GM19328 (cell line): ENCODE data around the gene TMEM163.
"Not testable (repeated sequence)": the region's sequence is repeated elsewhere in the genome, so short reads cannot be mapped to it uniquely, and the experiment has no call there.

Experiments
- ATAC-seq: cut with Tn5 transposase; IDR thresholded peaks from one replicate; pipeline ENCODE4 v1.9.1; 2021; ENCODE audit warnings: mild to moderate bottlenecking, moderate library complexity; ENCODE audit not compliant: unreplicated experiment

Gene TMEM163

DNA sequence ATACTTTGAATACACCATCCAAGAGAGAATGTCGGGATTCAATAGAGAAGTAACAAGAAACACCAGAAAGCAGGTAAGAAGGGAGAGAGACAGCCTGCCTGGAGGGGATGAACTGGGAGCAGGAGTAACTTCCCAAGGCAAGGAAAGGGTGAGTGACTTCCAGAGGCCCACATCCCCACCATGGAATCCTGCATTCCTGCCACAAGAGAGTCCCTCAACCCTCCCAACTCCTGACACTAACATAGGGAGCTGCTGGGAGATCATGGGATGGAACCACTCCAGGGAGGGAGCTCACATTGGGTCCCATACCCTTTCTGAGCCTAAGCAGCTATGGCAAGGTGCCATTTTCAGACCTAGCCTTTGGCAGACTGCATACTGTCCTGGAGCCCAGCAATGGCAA, 5.5 kb upstream of the TMEM163 start:
- no peak for ATAC-seq

- not testable (repeated sequence) for ATAC-seq
Observed at GRCh38 chr2:134723742-134724141, 4.9 kb upstream of the TMEM163 start.

DNA sequence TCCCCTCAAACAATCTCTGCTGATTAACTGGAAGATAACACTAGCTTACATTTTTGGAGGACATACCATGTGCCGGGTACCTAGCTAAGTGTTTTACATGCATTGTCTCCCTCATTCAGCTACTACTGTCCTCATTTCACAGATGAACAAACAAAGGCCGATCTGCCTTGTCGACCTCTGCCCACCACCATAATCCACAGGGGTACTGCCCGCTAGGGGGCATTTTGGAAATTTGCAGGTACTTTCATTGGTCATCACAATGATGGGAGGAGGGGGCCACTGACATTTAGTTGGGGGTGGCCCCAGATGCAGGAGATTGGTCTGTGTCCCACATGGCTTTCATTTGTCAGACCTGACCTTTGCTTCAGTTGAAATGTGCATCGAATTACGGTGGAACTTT, 3.9 kb upstream of the TMEM163 start:
- no peak for ATAC-seq

- ATAC-seq, result no peak
Observed at GRCh38 chr2:134721596-134721995, 2.8 kb upstream of the TMEM163 start.

- no peak for ATAC-seq
Observed at GRCh38 chr2:134718023-134718816, 580 bp downstream of the TMEM163 start.

DNA sequence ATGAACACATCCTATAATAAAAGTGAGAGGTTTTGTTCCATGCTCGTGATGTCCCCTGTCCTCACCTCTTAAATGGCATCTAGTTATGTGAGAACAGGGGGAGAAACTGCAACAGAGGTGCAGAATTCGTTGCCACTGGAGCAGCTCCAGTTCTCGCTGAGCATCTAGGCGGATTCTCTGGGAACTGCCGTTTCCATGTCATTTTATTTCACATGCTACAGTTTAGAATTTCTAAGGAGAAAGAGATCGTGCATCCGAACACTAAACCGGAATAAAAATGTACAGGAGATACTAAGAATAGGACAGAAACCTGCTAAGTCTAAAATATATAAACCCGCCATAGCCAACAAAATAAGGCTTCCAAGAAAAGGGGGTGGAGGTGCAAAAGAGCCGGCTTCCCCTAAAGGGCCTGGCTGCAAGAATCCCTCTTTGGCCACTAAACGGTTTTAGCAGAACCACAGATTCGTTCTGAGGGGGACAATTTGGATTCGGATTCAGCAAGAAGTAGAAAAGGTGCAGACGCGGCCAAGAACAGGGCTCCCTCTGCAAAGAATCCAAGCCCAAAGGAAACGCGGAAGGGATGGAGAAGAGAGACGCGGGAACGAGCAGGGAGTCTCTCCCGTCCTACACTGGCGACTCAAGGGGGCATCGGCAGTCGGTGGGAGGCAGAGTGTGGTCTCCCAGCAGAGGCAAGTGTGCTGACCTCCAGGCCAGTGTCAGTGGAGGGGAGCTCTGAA, 1.3 kb downstream of the TMEM163 start:
- no peak for ATAC-seq

DNA sequence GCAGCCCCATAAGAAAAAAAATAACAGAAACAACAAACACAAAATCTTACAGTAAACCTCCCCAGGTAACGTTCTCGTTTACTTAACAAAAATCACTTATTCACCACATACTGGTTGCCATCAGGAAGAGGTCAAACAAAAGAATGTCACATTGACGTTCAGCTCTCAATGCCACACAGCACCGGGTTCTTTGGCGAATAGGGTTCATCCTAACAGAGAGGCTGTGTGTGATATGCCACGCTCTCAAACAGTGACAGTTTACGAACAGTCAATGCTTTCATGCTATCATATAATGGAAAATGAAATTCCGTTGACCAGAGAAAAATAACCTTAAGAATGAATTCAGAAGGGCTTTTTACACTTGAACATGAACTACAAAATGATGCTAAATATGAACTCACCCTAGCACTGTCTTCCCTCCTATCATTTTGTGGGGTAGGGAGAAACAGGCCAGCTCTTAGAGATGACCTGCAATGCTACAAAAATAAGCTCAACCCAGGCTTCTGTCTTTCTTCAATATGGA, 2.0 kb downstream of the TMEM163 start:
- ATAC-seq, result no peak

DNA sequence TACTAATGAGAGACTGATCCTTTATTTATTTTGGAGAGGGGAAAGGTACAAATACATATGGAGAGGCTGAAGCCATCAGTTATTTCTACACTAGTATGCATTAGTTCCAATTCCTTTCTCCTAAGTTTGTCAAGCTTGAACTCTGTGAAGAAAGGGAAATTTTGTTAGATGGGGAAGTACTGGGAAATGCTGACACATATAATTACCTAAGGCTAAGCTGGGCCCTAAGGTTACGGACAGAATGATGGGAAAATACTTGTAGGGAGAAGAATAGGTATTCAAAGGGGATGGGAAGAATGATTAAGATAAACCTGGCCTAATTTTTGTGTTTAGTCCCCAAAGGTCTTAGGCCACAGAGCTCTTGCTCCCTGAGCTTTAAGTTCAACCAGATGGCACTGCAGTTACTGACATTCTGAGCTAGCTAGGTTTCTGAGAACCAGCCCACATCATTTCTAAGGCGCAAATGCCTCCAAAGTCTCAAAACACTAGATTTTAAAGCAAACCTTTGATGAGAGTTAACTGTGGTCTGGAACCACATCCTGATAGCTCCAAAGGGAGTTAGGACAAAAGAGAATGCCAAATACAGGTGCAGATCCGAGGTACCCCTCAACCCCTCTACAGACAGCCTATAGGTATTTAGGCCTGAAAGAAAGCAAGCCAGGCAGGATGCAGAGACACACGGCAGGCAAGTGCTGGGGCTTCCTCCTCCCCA, 2.7 kb downstream of the TMEM163 start:
- ATAC-seq, result no peak

- ATAC-seq, result no peak
Observed at GRCh38 chr2:134714228-134714627, 4.6 kb downstream of the TMEM163 start.

DNA sequence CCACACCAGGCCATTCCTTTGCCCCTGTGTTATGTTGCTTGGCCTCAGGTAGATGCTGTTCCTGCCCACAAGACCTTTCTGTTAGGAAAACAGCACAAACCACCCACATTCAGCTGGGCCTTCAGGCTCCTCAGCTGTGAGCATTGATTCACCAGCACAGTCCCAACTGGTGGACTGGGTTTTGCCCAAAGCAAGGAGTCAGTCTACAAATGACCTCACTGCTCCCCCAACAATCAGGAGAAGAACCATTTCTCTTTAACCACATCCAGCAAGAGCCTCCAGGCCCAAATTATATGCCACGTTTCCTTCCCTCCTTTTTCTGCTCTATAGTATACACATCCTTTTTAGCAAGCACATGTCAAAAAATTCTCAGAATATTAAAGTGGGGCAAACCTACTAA, 5.2 kb downstream of the TMEM163 start:
- ATAC-seq, result no peak

DNA sequence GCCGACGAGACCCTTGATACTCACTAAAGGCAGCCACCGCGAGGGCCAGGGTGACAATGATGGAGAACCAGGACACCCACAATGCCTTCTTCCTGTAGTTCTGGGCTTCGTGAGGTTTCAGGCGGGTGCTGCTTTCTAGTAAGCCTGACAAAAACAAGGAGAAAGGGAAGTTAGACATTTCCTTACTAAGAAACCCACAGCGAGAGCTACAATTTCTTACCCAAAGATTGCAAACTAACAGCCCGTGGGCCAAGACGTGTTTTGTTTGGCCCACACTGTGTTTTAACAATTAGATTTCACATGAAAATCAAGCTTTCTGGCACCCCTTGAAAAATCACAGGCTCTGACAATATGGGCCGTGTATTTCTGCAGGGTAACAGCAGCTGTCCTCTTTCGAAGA, 5.6 kb downstream of the TMEM163 start:
- ATAC-seq, result no peak

DNA sequence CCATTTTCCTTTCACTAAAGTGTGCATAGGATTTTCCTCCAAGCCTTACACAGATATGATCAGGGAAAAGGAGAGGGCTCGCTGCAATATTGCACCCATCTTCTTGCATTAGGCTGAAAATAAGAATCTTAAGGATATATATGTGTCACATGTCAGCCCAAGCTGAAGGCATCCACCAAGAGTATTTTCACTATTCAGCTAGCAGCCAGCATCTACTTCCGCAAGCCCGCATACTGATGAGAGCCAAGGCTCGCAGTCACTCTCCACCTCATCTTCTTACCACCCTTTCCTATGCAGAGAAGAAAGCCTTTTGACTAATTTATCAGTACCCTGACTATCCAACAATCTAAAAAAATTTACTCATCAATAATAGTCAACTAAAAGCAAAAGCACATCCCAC, 6.1 kb downstream of the TMEM163 start:
- no peak for ATAC-seq

DNA sequence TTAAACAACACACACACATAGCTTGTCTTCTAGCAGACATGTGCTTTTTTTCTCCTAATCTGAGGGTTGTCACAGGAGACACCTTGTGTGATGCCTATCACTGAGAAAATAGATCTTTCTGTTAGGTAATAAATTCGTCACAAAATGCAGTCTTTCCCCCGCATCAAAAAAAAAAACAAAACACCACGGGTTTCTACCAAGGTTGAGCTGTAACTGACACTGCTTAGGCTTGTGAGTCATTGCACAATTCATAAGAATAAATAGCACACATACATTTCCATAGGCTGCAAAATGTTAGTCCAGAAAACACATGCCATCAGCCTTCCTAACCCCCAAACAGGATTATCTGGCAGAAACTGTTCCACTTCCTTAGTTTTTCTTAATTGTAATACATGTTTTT, 6.5 kb downstream of the TMEM163 start:
- ATAC-seq, result no peak

DNA sequence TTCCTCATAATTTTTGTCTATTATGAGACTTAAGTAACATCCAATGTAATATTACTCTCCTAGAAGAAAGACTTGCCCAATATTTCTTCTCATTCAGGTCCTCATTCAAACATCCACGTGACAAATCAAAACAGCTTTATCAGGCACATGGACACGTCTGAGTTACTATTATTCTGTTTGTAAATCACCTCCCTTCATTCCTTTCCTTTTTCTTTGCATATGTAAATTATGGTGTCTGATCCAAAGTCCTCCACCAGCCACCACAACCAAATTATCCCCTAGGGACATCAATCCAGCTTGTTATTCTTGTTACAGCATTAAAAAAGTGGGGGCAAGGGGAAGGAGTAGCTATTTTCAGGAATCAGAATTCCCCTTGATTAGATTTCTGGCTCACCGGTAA, 7.1 kb downstream of the TMEM163 start:
- ATAC-seq, result no peak

GRCh38 chr2:134707330-134707676, 11.5 kb downstream of the TMEM163 start:
- no peak for ATAC-seq

GRCh38 chr2:134706587-134707329, 12.0 kb downstream of the TMEM163 start:
- ATAC-seq, result no peak

- no peak for ATAC-seq
Observed at GRCh38 chr2:134705861-134706586, 12.8 kb downstream of the TMEM163 start.

- no peak for ATAC-seq
Observed at GRCh38 chr2:134704173-134704572, 14.6 kb downstream of the TMEM163 start.

DNA sequence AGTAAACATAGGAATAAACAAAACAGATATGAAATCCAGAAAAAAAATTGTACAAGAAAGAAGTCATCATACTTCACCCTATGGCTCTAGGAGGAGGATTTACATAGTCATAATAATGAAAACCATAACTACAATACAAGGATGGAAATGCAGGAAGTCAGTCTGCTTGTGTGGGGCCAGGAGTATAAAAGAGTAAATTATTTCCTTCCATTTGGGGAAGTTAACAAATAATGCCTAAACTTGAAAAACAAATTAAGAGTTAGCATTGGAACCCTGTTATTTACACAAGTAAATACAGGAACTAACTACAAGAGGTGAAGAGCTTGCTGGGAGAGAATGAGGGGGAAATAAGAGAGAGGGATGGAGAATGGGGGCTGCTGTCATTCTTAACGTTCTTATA, 15.4 kb downstream of the TMEM163 start:
- ATAC-seq, result no peak

- ATAC-seq, result no peak
Observed at GRCh38 chr2:134700730-134701129, 18.1 kb downstream of the TMEM163 start.
